ENCODE results near the gene AKAP13.

Gene AKAP13

GRCh38 chr15:85367741-85368140 is 12.7 kb upstream of the AKAP13 start:
- DNase-seq (no peak), ATAC-seq (no peak)
- Mint-ChIP-seq H3K4me1 (peaks cover 11% of the 10 kb centered on the region), H3K4me3 (no peak overlapping the region), H3K27me3 (no peaks in the 10 kb centered on the region), H3K27ac (no peak overlapping the region), H3K9me3 (no peaks in the 10 kb centered on the region)

DNA sequence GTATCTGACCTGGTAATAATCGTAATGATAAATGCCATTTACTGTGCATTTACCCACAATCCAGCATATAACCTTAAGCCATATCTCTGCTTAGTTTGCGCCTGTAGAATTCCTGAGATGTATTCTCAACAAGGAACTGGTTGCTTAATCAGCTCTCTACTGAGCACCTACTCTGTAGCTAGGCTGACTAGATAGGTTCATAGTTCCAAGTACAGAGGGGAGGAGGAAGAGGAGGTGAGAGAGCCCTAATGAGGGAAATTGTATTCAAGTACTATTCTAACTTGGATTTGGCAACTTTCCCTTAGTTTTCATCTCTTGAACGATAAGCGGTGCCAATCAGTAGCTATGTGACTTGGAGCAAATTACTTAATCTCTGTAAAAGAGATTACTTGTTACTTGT is 5.6 kb upstream of the AKAP13 start:
- ATAC-seq = no peak
- H3K9me3 Mint-ChIP-seq = no peaks in the 10 kb centered on the region

GRCh38 chr15:85377269-85377668 is 3.1 kb upstream of the AKAP13 start:
- no peaks in the 10 kb centered on the region for H3K9me3 Mint-ChIP-seq
- no peak for ATAC-seq
- H3K27ac Mint-ChIP-seq = no peak overlapping the region
- H3K27me3 Mint-ChIP-seq = no peaks in the 10 kb centered on the region
- H3K4me1 Mint-ChIP-seq = peaks cover 32% of the 10 kb centered on the region
- H3K4me3 Mint-ChIP-seq = peak overlapping the region in 1 of 2 donors; percentile 44
- no peak for DNase-seq

More for the DNA sequence above, 5.6 kb upstream of the AKAP13 start:
- H3K27ac Mint-ChIP-seq = no peak overlapping the region
- peaks cover 21% of the 10 kb centered on the region for H3K4me1 Mint-ChIP-seq
- no peak for DNase-seq
- H3K27me3 Mint-ChIP-seq = no peaks in the 10 kb centered on the region
- no peak overlapping the region for H3K4me3 Mint-ChIP-seq

GRCh38 chr15:85377986-85378385 is 2.4 kb upstream of the AKAP13 start:
- no peak for DNase-seq
- no peak overlapping the region for H3K4me3 Mint-ChIP-seq
- no peaks in the 10 kb centered on the region for H3K27me3 Mint-ChIP-seq
- ATAC-seq = no peak
- peaks cover 39% of the 10 kb centered on the region for H3K4me1 Mint-ChIP-seq
- H3K27ac Mint-ChIP-seq = no peak overlapping the region
- no peaks in the 10 kb centered on the region for H3K9me3 Mint-ChIP-seq

DNA sequence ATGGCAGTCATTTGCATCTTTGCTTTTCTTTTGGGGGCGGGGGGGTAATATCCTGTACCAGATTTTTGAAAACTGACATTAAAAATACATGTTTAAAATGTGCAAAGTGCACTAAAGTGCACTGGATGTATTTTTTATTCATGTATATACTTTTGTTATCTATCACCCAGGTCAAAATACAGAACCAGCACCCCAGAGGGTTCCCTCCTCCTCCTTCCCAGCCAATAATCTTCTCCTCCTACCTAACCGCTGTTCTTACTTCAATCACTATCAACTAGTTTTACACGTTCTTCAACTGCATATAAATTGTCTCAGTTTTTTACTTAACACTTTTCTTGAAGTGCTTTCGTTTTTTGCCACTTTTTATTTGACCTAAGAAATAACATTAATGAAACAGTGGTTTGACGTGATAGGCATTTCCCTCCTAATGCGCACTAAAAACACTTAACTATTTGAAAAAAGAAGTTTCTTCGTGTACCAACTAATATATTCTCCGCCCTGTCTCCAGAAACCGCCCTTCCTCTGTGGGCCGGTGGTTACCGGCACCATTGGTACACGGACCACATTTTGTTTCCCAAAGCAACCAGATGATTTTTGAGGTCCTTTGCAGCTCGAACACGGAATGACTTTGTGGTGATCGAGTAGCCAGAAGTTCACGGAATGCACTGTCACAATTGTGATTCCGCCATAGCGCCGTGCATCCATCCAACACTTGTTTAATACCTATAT is 836 bp upstream of the AKAP13 start:
- peak overlapping the region; percentile 78 to 83 for H3K4me3 Mint-ChIP-seq
- no peaks in the 10 kb centered on the region for H3K9me3 Mint-ChIP-seq
- DNase-seq = peak in 1 of 2 donors; percentile 82
- H3K27ac Mint-ChIP-seq = peak overlapping the region; percentile 79 to 88
- H3K4me1 Mint-ChIP-seq = peaks cover 49% of the 10 kb centered on the region
- peak; percentile 50 for ATAC-seq
- H3K27me3 Mint-ChIP-seq = no peaks in the 10 kb centered on the region

- no peaks in the 10 kb centered on the region for H3K9me3 Mint-ChIP-seq
- ATAC-seq (peak; percentile 39), DNase-seq (peak; percentile 69 to 73)
- H3K27me3 Mint-ChIP-seq = no peaks in the 10 kb centered on the region
- peaks cover 54% of the 10 kb centered on the region for H3K4me1 Mint-ChIP-seq
- H3K27ac Mint-ChIP-seq = peak overlapping the region; percentile 90 to 96
- H3K4me3 Mint-ChIP-seq = peak overlapping the region; percentile 91 to 92
These were observed 624 bp downstream of the AKAP13 start for GRCh38 chr15:85380812-85381642.

- Mint-ChIP-seq H3K4me3 (peak overlapping the region; percentile 78 to 92), H3K27me3 (no peaks in the 10 kb centered on the region), H3K27ac (peak overlapping the region; percentile 22 to 79), H3K4me1 (peaks cover 48% of the 10 kb centered on the region), H3K9me3 (no peaks in the 10 kb centered on the region)
- ATAC-seq = no peak
- no peak for DNase-seq
These were observed 1.7 kb downstream of the AKAP13 start for GRCh38 chr15:85381850-85382751.

- no peak for ATAC-seq
- peaks cover 40% of the 10 kb centered on the region for H3K4me1 Mint-ChIP-seq
- no peaks in the 10 kb centered on the region for H3K9me3 Mint-ChIP-seq
- no peaks in the 10 kb centered on the region for H3K27me3 Mint-ChIP-seq
- no peak for DNase-seq
- no peak overlapping the region for H3K27ac Mint-ChIP-seq
- peak overlapping the region; percentile 28 to 78 for H3K4me3 Mint-ChIP-seq
These were observed 2.5 kb downstream of the AKAP13 start for GRCh38 chr15:85382942-85383341.

- DNase-seq (no peak), ATAC-seq (no peak)
- Mint-ChIP-seq H3K4me1 (peaks cover 40% of the 10 kb centered on the region), H3K27me3 (no peaks in the 10 kb centered on the region), H3K9me3 (no peaks in the 10 kb centered on the region), H3K4me3 (peak overlapping the region; percentile 30 to 78), H3K27ac (no peak overlapping the region)
These were observed 3.2 kb downstream of the AKAP13 start for GRCh38 chr15:85383470-85384148.

GRCh38 chr15:85386261-85386660 is 5.9 kb downstream of the AKAP13 start:
- DNase-seq (no peak), ATAC-seq (no peak)
- Mint-ChIP-seq H3K4me3 (no peak overlapping the region), H3K27ac (no peak overlapping the region), H3K27me3 (no peaks in the 10 kb centered on the region), H3K4me1 (peaks cover 31% of the 10 kb centered on the region), H3K9me3 (no peaks in the 10 kb centered on the region)

DNA sequence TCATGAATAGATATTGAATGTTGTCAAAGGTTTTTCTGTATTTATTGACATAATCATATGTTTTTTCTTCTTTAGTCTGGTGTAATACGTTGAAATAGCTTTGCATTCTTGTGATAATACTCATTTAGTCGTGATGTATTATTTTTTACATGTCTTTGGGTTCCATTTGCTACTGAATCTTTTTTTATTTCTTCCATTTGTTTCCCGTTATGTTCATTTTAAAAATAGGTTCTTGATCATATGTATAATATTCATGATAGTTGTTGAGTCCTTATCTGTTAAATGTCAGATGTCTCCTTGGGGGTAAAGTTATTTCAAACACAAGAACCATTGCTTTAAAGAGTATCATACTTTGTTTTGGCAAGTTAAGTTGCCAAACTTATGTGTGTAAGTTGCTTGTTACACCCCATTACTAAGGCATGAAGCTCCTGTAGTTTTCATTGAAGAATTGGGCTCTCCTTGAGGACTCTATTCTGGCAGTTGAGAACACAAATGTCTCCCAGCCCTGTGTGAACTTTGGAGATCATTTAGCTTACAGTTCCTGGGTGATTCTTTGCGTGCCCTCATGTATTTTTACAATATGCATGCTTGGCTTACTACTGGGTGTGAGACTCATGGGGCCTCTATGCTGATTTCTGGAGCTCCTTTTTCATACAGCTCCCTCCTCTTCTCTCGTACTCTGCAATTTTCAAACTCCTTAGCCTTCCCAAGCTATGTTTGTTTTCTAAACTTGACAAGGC is 8.3 kb downstream of the AKAP13 start:
- Mint-ChIP-seq H3K4me1 (peaks cover 20% of the 10 kb centered on the region), H3K4me3 (no peak overlapping the region), H3K27ac (no peak overlapping the region), H3K9me3 (no peaks in the 10 kb centered on the region), H3K27me3 (no peaks in the 10 kb centered on the region)
- DNase-seq = no peak
- no peak for ATAC-seq

GRCh38 chr15:85389306-85389650 is 8.9 kb downstream of the AKAP13 start:
- H3K9me3 Mint-ChIP-seq = no peaks in the 10 kb centered on the region
- ATAC-seq = no peak
- H3K27me3 Mint-ChIP-seq = no peaks in the 10 kb centered on the region
- no peak for DNase-seq
- peaks cover 24% of the 10 kb centered on the region for H3K4me1 Mint-ChIP-seq
- no peak overlapping the region for H3K4me3 Mint-ChIP-seq
- no peak overlapping the region for H3K27ac Mint-ChIP-seq

DNA sequence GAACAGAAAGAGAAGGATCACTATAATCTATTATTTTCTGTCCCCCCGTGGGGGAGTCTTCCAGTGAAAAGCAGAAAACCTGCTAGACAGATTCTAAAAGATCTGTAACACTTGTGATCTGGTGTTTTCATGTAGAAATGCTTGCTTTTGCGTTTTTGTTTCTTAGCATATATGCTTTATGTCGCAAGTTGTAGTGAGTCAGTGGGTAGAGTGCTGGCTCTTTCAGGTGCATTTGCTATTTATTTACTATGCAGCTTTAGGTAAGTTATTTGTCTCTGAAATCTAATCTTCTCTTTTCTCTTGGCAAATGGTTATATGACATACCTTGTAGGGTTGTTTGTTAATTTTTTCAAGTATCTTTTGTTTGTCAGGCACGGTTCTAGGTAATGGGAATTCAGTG is 9.4 kb downstream of the AKAP13 start:
- ATAC-seq = no peak
- Mint-ChIP-seq H3K4me3 (no peak overlapping the region), H3K4me1 (peaks cover 26% of the 10 kb centered on the region), H3K27ac (no peak overlapping the region), H3K27me3 (no peaks in the 10 kb centered on the region), H3K9me3 (no peaks in the 10 kb centered on the region)
- no peak for DNase-seq

GRCh38 chr15:85393210-85393609 is 12.8 kb downstream of the AKAP13 start:
- Mint-ChIP-seq H3K9me3 (no peaks in the 10 kb centered on the region), H3K4me3 (no peak overlapping the region), H3K27ac (no peak overlapping the region), H3K4me1 (peaks cover 39% of the 10 kb centered on the region), H3K27me3 (no peaks in the 10 kb centered on the region)
- no peak for ATAC-seq
- DNase-seq = no peak
